Measurements from ENCODE around the gene NRXN3. TPM values are rescaled to one million over a fixed set of nuclear protein-coding genes. Genes with fewer than 3 reads are reported as not detected.
"Not testable (repeated sequence)": the region's sequence is repeated elsewhere in the genome, so short reads cannot be mapped to it uniquely, and the experiment has no call there.

Gene NRXN3
- total RNA-seq, 2 experiments from 2014 or later: not detected

DNA sequence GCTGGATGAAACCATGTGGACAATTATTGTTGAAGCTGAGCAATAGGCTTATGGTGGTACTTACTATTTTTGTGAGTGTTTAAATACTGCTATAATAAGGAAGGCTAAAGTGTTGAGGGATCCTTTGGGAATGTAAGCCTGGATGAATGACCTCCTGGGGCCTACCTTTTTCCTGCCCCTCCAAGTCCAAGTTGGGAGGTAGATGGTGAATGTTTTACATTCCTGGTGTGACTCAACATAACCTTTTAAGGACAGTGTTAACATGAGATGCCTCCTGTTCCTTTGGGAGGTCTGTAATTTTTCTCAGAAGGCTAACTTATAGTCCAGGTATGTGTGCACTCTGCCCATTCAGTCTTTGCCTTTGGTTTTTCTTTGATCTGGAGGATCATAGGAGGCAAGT lies 315.9 kb downstream of the NRXN3 start:
- TF ChIP-seq, protein P1, sequence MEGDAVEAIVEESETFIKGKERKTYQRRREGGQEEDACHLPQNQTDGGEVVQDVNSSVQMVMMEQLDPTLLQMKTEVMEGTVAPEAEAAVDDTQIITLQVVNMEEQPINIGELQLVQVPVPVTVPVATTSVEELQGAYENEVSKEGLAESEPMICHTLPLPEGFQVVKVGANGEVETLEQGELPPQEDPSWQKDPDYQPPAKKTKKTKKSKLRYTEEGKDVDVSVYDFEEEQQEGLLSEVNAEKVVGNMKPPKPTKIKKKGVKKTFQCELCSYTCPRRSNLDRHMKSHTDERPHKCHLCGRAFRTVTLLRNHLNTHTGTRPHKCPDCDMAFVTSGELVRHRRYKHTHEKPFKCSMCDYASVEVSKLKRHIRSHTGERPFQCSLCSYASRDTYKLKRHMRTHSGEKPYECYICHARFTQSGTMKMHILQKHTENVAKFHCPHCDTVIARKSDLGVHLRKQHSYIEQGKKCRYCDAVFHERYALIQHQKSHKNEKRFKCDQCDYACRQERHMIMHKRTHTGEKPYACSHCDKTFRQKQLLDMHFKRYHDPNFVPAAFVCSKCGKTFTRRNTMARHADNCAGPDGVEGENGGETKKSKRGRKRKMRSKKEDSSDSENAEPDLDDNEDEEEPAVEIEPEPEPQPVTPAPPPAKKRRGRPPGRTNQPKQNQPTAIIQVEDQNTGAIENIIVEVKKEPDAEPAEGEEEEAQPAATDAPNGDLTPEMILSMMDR (conservative IDR thresholded peaks at IDR 0.05; ENCODE audit: low read length): no peak
- no peak for TF ChIP-seq EZH2phosphoT487 (IDR thresholded peaks at IDR 0.05; ENCODE audit: borderline replicate concordance, low read depth, low read length)
- no peaks in the 10 kb centered on the region for H3K4me1 ChIP-seq (ENCODE audit: insufficient read depth, low read length, poor library complexity, severe bottlenecking)
- H4K20me1 ChIP-seq (ENCODE audit: insufficient read depth, low read length): no peaks in the 10 kb centered on the region
- no peak overlapping the region for H3K27ac ChIP-seq (ENCODE audit: low read depth, low read length, poor library complexity, severe bottlenecking)
- no peaks in the 10 kb centered on the region for H3K9me2 ChIP-seq (ENCODE audit: insufficient read depth, low read length)
- CTCF ChIA-PET (ENCODE audit: unreplicated experiment): no interaction called here
- DNase-seq (ENCODE audit: low spot score): no peak
- no peak overlapping the region for H3K4me2 ChIP-seq (ENCODE audit: low read length)
- H3K36me3 ChIP-seq (ENCODE audit: insufficient read depth, low read length): no peaks in the 10 kb centered on the region
- H3K79me2 ChIP-seq (ENCODE audit: insufficient read depth, low read depth, low read length): no peaks in the 10 kb centered on the region
- POLR2A ChIA-PET: no interaction called here
- no peak overlapping the region for H2AFZ ChIP-seq (ENCODE audit: low read length)
- no TSS peak for BruUV-seq (replicated peaks)
- no peaks in the 10 kb centered on the region for H3K9me3 ChIP-seq (ENCODE audit: low read length)
- intact Hi-C loops (cut with micrococcal nuclease; ENCODE audit: unreplicated experiment): no loop called here
- H3K4me3 ChIP-seq (ENCODE audit: low read depth, low read length, poor library complexity, severe bottlenecking): no peak overlapping the region

DNA sequence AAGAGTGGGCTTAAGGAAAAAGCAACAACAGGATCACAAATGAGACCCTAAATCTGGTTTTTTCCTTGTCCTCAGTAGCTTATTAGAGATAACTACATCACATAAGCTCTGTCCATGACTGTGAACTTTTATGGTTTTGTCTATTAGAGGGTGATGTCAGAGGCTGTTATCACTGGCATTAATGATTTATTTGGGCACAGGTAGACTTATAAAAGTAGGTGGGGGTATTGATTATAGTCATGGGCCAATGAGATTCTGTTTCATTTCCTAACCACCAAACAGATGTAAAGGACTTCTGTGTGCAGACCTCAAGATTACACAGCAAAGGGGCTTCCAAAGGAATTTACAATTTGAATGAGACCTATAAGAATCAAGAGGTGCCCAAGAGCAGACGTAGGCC lies 316.4 kb downstream of the NRXN3 start:
- H2AFZ ChIP-seq (ENCODE audit: low read length): no peak overlapping the region
- no peak overlapping the region for H3K27ac ChIP-seq (ENCODE audit: low read depth, low read length, poor library complexity, severe bottlenecking)
- no peak for DNase-seq (ENCODE audit: low spot score)
- H4K20me1 ChIP-seq (ENCODE audit: insufficient read depth, low read length): no peaks in the 10 kb centered on the region
- POLR2A ChIA-PET: no interaction called here
- H3K36me3 ChIP-seq (ENCODE audit: insufficient read depth, low read length): no peaks in the 10 kb centered on the region
- BruUV-seq (replicated peaks): no TSS peak
- no peak overlapping the region for H3K4me2 ChIP-seq (ENCODE audit: low read length)
- TF ChIP-seq, protein P1 (conservative IDR thresholded peaks at IDR 0.05; ENCODE audit: low read length): no peak
- no peak for TF ChIP-seq EZH2phosphoT487 (IDR thresholded peaks at IDR 0.05; ENCODE audit: borderline replicate concordance, low read depth, low read length)
- intact Hi-C loops (cut with micrococcal nuclease; ENCODE audit: unreplicated experiment): no loop called here
- H3K9me2 ChIP-seq (ENCODE audit: insufficient read depth, low read length): no peaks in the 10 kb centered on the region
- no peaks in the 10 kb centered on the region for H3K4me1 ChIP-seq (ENCODE audit: insufficient read depth, low read length, poor library complexity, severe bottlenecking)
- H3K4me3 ChIP-seq (ENCODE audit: low read depth, low read length, poor library complexity, severe bottlenecking): no peak overlapping the region
- H3K9me3 ChIP-seq (ENCODE audit: low read length): no peaks in the 10 kb centered on the region
- H3K79me2 ChIP-seq (ENCODE audit: insufficient read depth, low read depth, low read length): no peaks in the 10 kb centered on the region
- CTCF ChIA-PET (ENCODE audit: unreplicated experiment): no interaction called here

DNA sequence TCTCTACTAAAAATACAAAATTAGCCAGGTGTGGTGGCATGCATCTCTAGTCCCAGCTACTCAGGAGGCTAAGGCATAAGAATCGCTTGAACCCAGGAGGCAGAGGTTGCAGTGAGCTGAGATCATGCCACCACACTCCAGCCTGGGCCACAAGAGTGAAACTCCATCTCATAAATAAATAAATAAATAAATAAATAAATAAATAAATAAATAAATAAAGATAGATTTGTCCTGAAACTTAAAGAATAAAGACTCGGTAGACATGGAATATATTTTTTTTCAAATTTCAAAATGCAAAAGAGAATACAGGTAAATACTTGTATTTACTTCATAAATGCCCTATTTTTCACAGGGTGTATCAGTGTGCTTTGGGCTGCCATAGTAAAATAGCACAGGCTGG lies 317.4 kb downstream of the NRXN3 start:
- intact Hi-C loops (cut with micrococcal nuclease; ENCODE audit: unreplicated experiment); DNase-seq (ENCODE audit: low spot score); POLR2A ChIA-PET: not testable (repeated sequence)

More for the DNA sequence above, 317.4 kb downstream of the NRXN3 start:
- H3K27ac ChIP-seq (ENCODE audit: low read depth, low read length, poor library complexity, severe bottlenecking); BruUV-seq (replicated peaks); H3K36me3 ChIP-seq (ENCODE audit: insufficient read depth, low read length); H3K9me3 ChIP-seq (ENCODE audit: low read length); H3K9me2 ChIP-seq (ENCODE audit: insufficient read depth, low read length); H3K4me2 ChIP-seq (ENCODE audit: low read length); H3K4me3 ChIP-seq (ENCODE audit: low read depth, low read length, poor library complexity, severe bottlenecking); CTCF ChIA-PET (ENCODE audit: unreplicated experiment); H4K20me1 ChIP-seq (ENCODE audit: insufficient read depth, low read length); H3K4me1 ChIP-seq (ENCODE audit: insufficient read depth, low read length, poor library complexity, severe bottlenecking); H3K79me2 ChIP-seq (ENCODE audit: insufficient read depth, low read depth, low read length); H2AFZ ChIP-seq (ENCODE audit: low read length): not testable (repeated sequence)
